H9 (cell line): ENCODE data around the gene ALKBH8. TPM values are rescaled to one million over a fixed set of nuclear protein-coding genes. Genes with fewer than 3 reads are reported as not detected.

Experiments used
- DNase-seq: peaks from one replicate; pipeline ENCODE4 v3.0.0-alpha.2; 2017
- H2AFZ ChIP-seq: one replicate; pipeline ENCODE4 v1.6.1; 2013; ENCODE audit warnings: mild to moderate bottlenecking, low read length, control low read depth, moderate library complexity
- H2AK5ac ChIP-seq: 2 replicates; pipeline ENCODE4 v1.6.1; 2013; ENCODE audit warnings: low read length, control low read depth, mixed read lengths; ENCODE audit not compliant: insufficient read length
- H2BK120ac ChIP-seq: one replicate; pipeline ENCODE4 v1.6.1; 2013; ENCODE audit warnings: low read depth, mild to moderate bottlenecking, low read length, control low read depth, inconsistent platforms; ENCODE audit not compliant: poor library complexity, severe bottlenecking
- H2BK12ac ChIP-seq: 2 replicates; pipeline ENCODE4 v1.6.1; 2013; ENCODE audit warnings: low read length, control low read depth, mixed read lengths, low read depth; ENCODE audit not compliant: insufficient read length
- H2BK15ac ChIP-seq: 2 replicates; pipeline ENCODE4 v1.6.1; 2013; ENCODE audit warnings: low read depth, low read length, control low read depth
- H2BK20ac ChIP-seq: one replicate; pipeline ENCODE4 v1.6.1; 2013; ENCODE audit warnings: low read depth, mild to moderate bottlenecking, low read length, control low read depth, inconsistent platforms; ENCODE audit not compliant: poor library complexity, severe bottlenecking
- H2BK5ac ChIP-seq: 2 replicates; pipeline ENCODE4 v1.6.1; 2013; ENCODE audit warnings: low read length, control low read depth, mixed read lengths; ENCODE audit not compliant: insufficient read length
- H3K14ac ChIP-seq: 2 replicates; pipeline ENCODE4 v1.6.1; 2013; ENCODE audit warnings: low read length, control low read depth; ENCODE audit not compliant: insufficient read depth
- H3K18ac ChIP-seq: 2 replicates; pipeline ENCODE4 v1.6.1; 2013; ENCODE audit warnings: low read depth, mild to moderate bottlenecking, mixed read lengths, low read length, control low read depth; ENCODE audit not compliant: insufficient read length
- H3K23ac ChIP-seq: 2 replicates; pipeline ENCODE4 v1.6.1; 2013; ENCODE audit warnings: low read length, control low read depth, mixed read lengths, low read depth; ENCODE audit not compliant: insufficient read length
- H3K23me2 ChIP-seq: 2 replicates; pipeline ENCODE4 v1.6.1; 2013; ENCODE audit warnings: low read depth, mild to moderate bottlenecking, mixed read lengths, low read length, control low read depth; ENCODE audit not compliant: insufficient read length, poor library complexity, severe bottlenecking
- H3K27ac ChIP-seq: 2 replicates; pipeline ENCODE4 v1.5.1; 2013; ENCODE audit warnings: low read length, control low read depth, mixed read lengths, low read depth; ENCODE audit not compliant: insufficient read length
- H3K27me3 ChIP-seq: 2 replicates; pipeline ENCODE4 v1.6.1; 2013; ENCODE audit warnings: low read length, control low read depth, inconsistent platforms; ENCODE audit not compliant: insufficient read depth
- H3K4ac ChIP-seq: 2 replicates; pipeline ENCODE4 v1.6.1; 2013; ENCODE audit warnings: low read depth, mild to moderate bottlenecking, control low read depth, inconsistent platforms, low read length, moderate library complexity
- H3K4me1 ChIP-seq: 2 replicates; pipeline ENCODE4 v1.6.1; 2013; ENCODE audit warnings: low read length, control low read depth, inconsistent platforms; ENCODE audit not compliant: insufficient read depth
- H3K4me2 ChIP-seq: 2 replicates; pipeline ENCODE4 v1.6.1; 2013; ENCODE audit warnings: low read length, control low read depth, mixed read lengths; ENCODE audit not compliant: insufficient read length, insufficient read depth
- H3K56ac ChIP-seq: 2 replicates; pipeline ENCODE4 v1.6.1; 2013; ENCODE audit warnings: low read depth, mild to moderate bottlenecking, mixed read lengths, low read length, control low read depth; ENCODE audit not compliant: insufficient read length
- H3K79me1 ChIP-seq: 2 replicates; pipeline ENCODE4 v1.6.1; 2013; ENCODE audit warnings: low read depth, mild to moderate bottlenecking, moderate library complexity, low read length, control low read depth, inconsistent platforms; ENCODE audit not compliant: insufficient read depth, poor library complexity, severe bottlenecking
- H3K79me2 ChIP-seq: 2 replicates; pipeline ENCODE4 v1.6.1; 2013; ENCODE audit warnings: low read length, control low read depth, inconsistent platforms; ENCODE audit not compliant: insufficient read depth
- H3K9ac ChIP-seq: 2 replicates; pipeline ENCODE4 v1.6.1; 2013; ENCODE audit warnings: low read length, control low read depth, mixed read lengths; ENCODE audit not compliant: insufficient read length; ENCODE audit errors: extremely low read depth
- H3K9me3 ChIP-seq: one replicate; pipeline ENCODE4 v1.6.1; 2013; ENCODE audit warnings: low read depth, low read length, inconsistent platforms; ENCODE audit not compliant: control insufficient read depth
- H3T11ph ChIP-seq: one replicate; pipeline ENCODE4 v1.6.1; 2013; ENCODE audit warnings: mild to moderate bottlenecking, low read length, control low read depth, inconsistent platforms
- H4K20me1 ChIP-seq: one replicate; pipeline ENCODE4 v1.6.1; 2013; ENCODE audit not compliant: control insufficient read depth, insufficient read length, insufficient read depth
- H4K5ac ChIP-seq: 2 replicates; pipeline ENCODE4 v1.6.1; 2013; ENCODE audit warnings: low read depth, mild to moderate bottlenecking, mixed read lengths, low read length, control low read depth; ENCODE audit not compliant: insufficient read length
- H4K8ac ChIP-seq: replicated peaks from 2 replicates; pipeline ENCODE4 v1.6.1; 2013; ENCODE audit warnings: low read length, control low read depth, mixed read lengths, low read depth; ENCODE audit not compliant: insufficient read length
- H4K91ac ChIP-seq: 2 replicates; pipeline ENCODE4 v1.6.1; 2013; ENCODE audit warnings: low read depth, mild to moderate bottlenecking, moderate library complexity, mixed read lengths, low read length, control low read depth; ENCODE audit not compliant: insufficient read length
- H3K27ac Mint-ChIP-seq, 3 experiments: 2 replicates in 2 of 3; 3 replicates in 1 of 3; pipeline ENCODE4 v1.8.0; 2020 to 2021; ENCODE audit warnings: mixed read lengths in 3 of 3, mild to moderate bottlenecking in 1 of 3, moderate library complexity in 1 of 3
- H3K27me3 Mint-ChIP-seq: 2 replicates; pipeline ENCODE4 v1.8.0; 2021; ENCODE audit warnings: low read depth, mild to moderate bottlenecking, moderate library complexity, mixed read lengths
- H3K36me3 Mint-ChIP-seq, 3 experiments: 2 replicates in 2 of 3; 3 replicates in 1 of 3; pipeline ENCODE4 v1.8.0; 2020 to 2021; ENCODE audit warnings: low read depth in 3 of 3, mixed read lengths in 3 of 3; ENCODE audit not compliant: insufficient read depth in 1 of 3
- H3K4me1 Mint-ChIP-seq, 2 experiments: 2 replicates each; pipeline ENCODE4 v1.8.0; 2020; ENCODE audit warnings: mixed read lengths in 2 of 2
- H3K4me3 Mint-ChIP-seq, 2 experiments: 2 replicates in 1 of 2; 3 replicates in 1 of 2; pipeline ENCODE4 v1.8.0; 2020 to 2021; ENCODE audit warnings: mild to moderate bottlenecking in 2 of 2, mixed read lengths in 2 of 2, moderate library complexity in 1 of 2
- H3K9me3 Mint-ChIP-seq, 2 experiments: 2 replicates in 1 of 2; 3 replicates in 1 of 2; pipeline ENCODE4 v1.8.0; 2020; ENCODE audit warnings: mild to moderate bottlenecking in 2 of 2, mixed read lengths in 2 of 2, moderate library complexity in 1 of 2
- WGBS: extraction: QIAGEN DNeasy Blood & Tissue Kit; methylation state at CpG from one replicate; pipeline ENCODE4 v1.1.7; 2013; ENCODE audit warnings: missing lambda C conversion rate, low lambda C conversion rate, mixed read lengths; ENCODE audit not compliant: insufficient read length; ENCODE audit errors: extremely low coverage; 5-methylcytosine and 5-hydroxymethylcytosine counted together
- total RNA-seq: library from RNA; stranded (reverse); gene quantifications from 2 replicates; pipeline ENCODE4 v1.2.1, GENCODE V29; 2021
- TF ChIP-seq, protein P1 (sequence below): fragments of 200-600 bp; sonication (generic); conservative IDR thresholded peaks from 3 replicates; pipeline ENCODE4 v1.8.0; 2021; ENCODE audit warnings: antibody characterized with exemption, mild to moderate bottlenecking

The ALKBH8 gene
- total RNA-seq, 1 experiment from 2014 or later = 12.7 TPM

DNA sequence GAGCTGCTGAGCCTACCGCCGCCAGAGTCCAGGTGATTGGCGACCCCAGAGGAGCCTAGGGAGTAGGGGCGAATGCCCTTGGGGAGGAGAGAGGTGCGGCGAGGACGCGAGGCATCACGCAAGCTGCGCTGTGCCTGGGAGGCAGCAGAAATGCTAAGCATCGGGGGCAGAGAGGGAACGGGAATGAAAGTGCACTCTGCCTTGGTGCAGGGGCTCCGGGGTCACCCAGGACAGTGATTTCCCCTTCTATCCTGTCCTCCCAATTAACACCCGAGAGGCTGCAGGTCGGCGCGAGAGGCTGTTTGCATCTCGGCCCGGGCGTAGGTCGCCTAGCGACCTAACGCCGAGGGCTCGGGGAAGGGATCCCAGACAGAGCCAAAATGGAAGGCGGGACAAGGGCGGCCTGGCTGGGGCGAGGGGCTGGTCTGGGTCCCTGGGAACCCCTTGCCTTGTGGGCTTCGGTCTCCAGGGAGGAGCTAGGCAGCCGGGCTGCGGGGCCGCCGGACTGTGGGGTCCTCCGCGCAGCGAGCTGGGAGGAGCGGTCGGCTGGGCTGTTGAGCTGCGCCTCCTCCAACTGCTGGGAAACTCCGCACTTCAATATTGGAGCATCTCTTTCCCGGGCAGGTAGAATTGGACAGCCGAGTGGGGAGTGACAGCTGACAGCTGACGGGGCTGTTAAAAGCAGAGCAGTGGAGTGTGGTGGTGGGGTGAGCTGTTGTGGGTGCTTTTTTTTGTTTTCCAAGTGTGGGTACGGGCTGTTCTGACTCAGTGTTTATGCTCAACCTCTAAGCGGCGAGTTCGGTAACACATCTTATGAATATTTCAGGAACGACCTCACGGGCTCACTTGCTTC is 26.1 kb upstream of the ALKBH8 start:
- Histone ChIP-seq H3K4me1 (peaks cover 7% of the 10 kb centered on the region; the same call in 1 of the 2 replicates), H4K20me1 (no peaks in the 10 kb centered on the region), H3K56ac (no peak overlapping the region), H4K8ac (no peak overlapping the region), H3K9me3 (no peaks in the 10 kb centered on the region), H3K27me3 (peaks cover 32% of the 10 kb centered on the region), H3T11ph (no peak overlapping the region), H3K27ac (no peak overlapping the region), H2BK20ac (no peak overlapping the region), H2BK15ac (no peak overlapping the region), H4K5ac (no peak overlapping the region), H3K23me2 (peaks cover 21% of the 10 kb centered on the region), H3K79me1 (no peaks in the 10 kb centered on the region), H2BK12ac (no peak overlapping the region), H2BK5ac (no peak overlapping the region), H2AFZ (no peak overlapping the region), H3K14ac (no peak overlapping the region), H3K23ac (no peak overlapping the region), H3K79me2 (no peaks in the 10 kb centered on the region), H3K4ac (no peak overlapping the region), H4K91ac (no peak overlapping the region), H3K9ac (no peak overlapping the region), H3K4me2 (peak overlapping the region; percentile 73), H2BK120ac (no peak overlapping the region), H3K18ac (no peak overlapping the region), H2AK5ac (no peak overlapping the region)
- Mint-ChIP-seq H3K27me3 (peaks cover 87% of the 10 kb centered on the region), H3K27ac (no peak overlapping the region), H3K4me1 (peaks cover 28 to 36% of the 10 kb centered on the region in 2 experiments), H3K9me3 (no peaks in the 10 kb centered on the region), H3K36me3 (no peaks in the 10 kb centered on the region), H3K4me3 (peak overlapping the region; percentile 65 to 90)
- peak; percentile 45 for DNase-seq
- no CpG with 5 or more reads among the region's 49 CpGs for WGBS
- TF ChIP-seq, protein P1, sequence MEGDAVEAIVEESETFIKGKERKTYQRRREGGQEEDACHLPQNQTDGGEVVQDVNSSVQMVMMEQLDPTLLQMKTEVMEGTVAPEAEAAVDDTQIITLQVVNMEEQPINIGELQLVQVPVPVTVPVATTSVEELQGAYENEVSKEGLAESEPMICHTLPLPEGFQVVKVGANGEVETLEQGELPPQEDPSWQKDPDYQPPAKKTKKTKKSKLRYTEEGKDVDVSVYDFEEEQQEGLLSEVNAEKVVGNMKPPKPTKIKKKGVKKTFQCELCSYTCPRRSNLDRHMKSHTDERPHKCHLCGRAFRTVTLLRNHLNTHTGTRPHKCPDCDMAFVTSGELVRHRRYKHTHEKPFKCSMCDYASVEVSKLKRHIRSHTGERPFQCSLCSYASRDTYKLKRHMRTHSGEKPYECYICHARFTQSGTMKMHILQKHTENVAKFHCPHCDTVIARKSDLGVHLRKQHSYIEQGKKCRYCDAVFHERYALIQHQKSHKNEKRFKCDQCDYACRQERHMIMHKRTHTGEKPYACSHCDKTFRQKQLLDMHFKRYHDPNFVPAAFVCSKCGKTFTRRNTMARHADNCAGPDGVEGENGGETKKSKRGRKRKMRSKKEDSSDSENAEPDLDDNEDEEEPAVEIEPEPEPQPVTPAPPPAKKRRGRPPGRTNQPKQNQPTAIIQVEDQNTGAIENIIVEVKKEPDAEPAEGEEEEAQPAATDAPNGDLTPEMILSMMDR = no peak
